T-helper 2 cell treated with Interferon-gamma antibody and Interleukin-4, amounts not matched to agents 5 μg/mL and 100 μg/mL, for 36 hours (primary cell): ENCODE measurements around the gene RSPH6A.

ENCODE experiments used
- DNase-seq: peaks from one replicate; pipeline ENCODE4 v3.0.0; 2021; ENCODE audit warnings: low spot score
- H3K27ac Mint-ChIP-seq: one replicate; pipeline ENCODE4 v1.8.0; 2021; ENCODE audit warnings: mild to moderate bottlenecking, mixed read lengths
- H3K27me3 Mint-ChIP-seq: one replicate; pipeline ENCODE4 v1.8.0; 2021; ENCODE audit warnings: low read depth, mixed read lengths
- H3K36me3 Mint-ChIP-seq: one replicate; pipeline ENCODE4 v1.8.0; 2021; ENCODE audit warnings: low read depth, mixed read lengths
- H3K4me1 Mint-ChIP-seq: one replicate; pipeline ENCODE4 v1.8.0; 2021; ENCODE audit warnings: low read depth, mixed read lengths
- H3K4me3 Mint-ChIP-seq: one replicate; pipeline ENCODE4 v1.8.0; 2022; ENCODE audit warnings: mild to moderate bottlenecking, moderate library complexity, mixed read lengths
- H3K9me3 Mint-ChIP-seq: one replicate; pipeline ENCODE4 v1.8.0; 2021; ENCODE audit warnings: mixed read lengths

The RSPH6A gene

GRCh38 chr19:45772912-45773311 lies 42.2 kb downstream of the RSPH6A start:
- peaks cover 10% of the 10 kb centered on the region for H3K27me3 Mint-ChIP-seq
- no peaks in the 10 kb centered on the region for H3K9me3 Mint-ChIP-seq
- no peaks in the 10 kb centered on the region for H3K36me3 Mint-ChIP-seq
- H3K4me1 Mint-ChIP-seq = peaks cover 8% of the 10 kb centered on the region
- DNase-seq = no peak
- no peak overlapping the region for H3K4me3 Mint-ChIP-seq
- no peak overlapping the region for H3K27ac Mint-ChIP-seq

- Mint-ChIP-seq H3K4me3 (no peak overlapping the region), H3K4me1 (peaks cover 8% of the 10 kb centered on the region), H3K36me3 (no peaks in the 10 kb centered on the region), H3K9me3 (no peaks in the 10 kb centered on the region), H3K27ac (no peak overlapping the region), H3K27me3 (peaks cover 12% of the 10 kb centered on the region)
- DNase-seq = no peak
Measured at GRCh38 chr19:45772130-45772840, 42.8 kb downstream of the RSPH6A start.

- H3K36me3 Mint-ChIP-seq = no peaks in the 10 kb centered on the region
- H3K9me3 Mint-ChIP-seq = no peaks in the 10 kb centered on the region
- peaks cover 8% of the 10 kb centered on the region for H3K4me1 Mint-ChIP-seq
- H3K27me3 Mint-ChIP-seq = peaks cover 11% of the 10 kb centered on the region
- no peak for DNase-seq
- H3K27ac Mint-ChIP-seq = no peak overlapping the region
- H3K4me3 Mint-ChIP-seq = peak overlapping the region; percentile 54
Measured at GRCh38 chr19:45771311-45771933, 43.7 kb downstream of the RSPH6A start.

GRCh38 chr19:45770192-45771101 lies 44.7 kb downstream of the RSPH6A start:
- Mint-ChIP-seq H3K27me3 (peaks cover 12% of the 10 kb centered on the region), H3K9me3 (no peaks in the 10 kb centered on the region), H3K27ac (peak overlapping the region; percentile 20), H3K36me3 (no peaks in the 10 kb centered on the region), H3K4me3 (peak overlapping the region; percentile 87), H3K4me1 (peaks cover 8% of the 10 kb centered on the region)
- peak; percentile 87 for DNase-seq

- H3K9me3 Mint-ChIP-seq = no peaks in the 10 kb centered on the region
- H3K27me3 Mint-ChIP-seq = peaks cover 16% of the 10 kb centered on the region
- H3K4me3 Mint-ChIP-seq = peak overlapping the region; percentile 87
- H3K27ac Mint-ChIP-seq = peak overlapping the region; percentile 79
- H3K4me1 Mint-ChIP-seq = peaks cover 8% of the 10 kb centered on the region
- H3K36me3 Mint-ChIP-seq = no peaks in the 10 kb centered on the region
- DNase-seq = peak; percentile 50
Measured at GRCh38 chr19:45769821-45770191, 45.3 kb downstream of the RSPH6A start.

- peak within 1 kb of the TSS; percentile 87 for H3K4me3 Mint-ChIP-seq
- peaks cover 8% of the 10 kb centered on the region for H3K4me1 Mint-ChIP-seq
- H3K9me3 Mint-ChIP-seq = no peaks in the 10 kb centered on the region
- no peaks in the 10 kb centered on the region for H3K36me3 Mint-ChIP-seq
- peaks cover 20% of the 10 kb centered on the region for H3K27me3 Mint-ChIP-seq
- H3K27ac Mint-ChIP-seq = peak within 1 kb of the TSS; percentile 79
- peak; percentile 96 for DNase-seq
Measured at GRCh38 chr19:45768984-45769782, 45.9 kb downstream of the RSPH6A start, which contains the start of gene SIX5. TSS of gene SIX5 (minus strand) at chr19:45769252. CDS start at chr19:45768844, 408 bp downstream.

- H3K27ac Mint-ChIP-seq = peak overlapping the region; percentile 65
- peak overlapping the region; percentile 87 for H3K4me3 Mint-ChIP-seq
- DNase-seq = no peak
- no peaks in the 10 kb centered on the region for H3K9me3 Mint-ChIP-seq
- H3K4me1 Mint-ChIP-seq = peaks cover 8% of the 10 kb centered on the region
- H3K27me3 Mint-ChIP-seq = peaks cover 20% of the 10 kb centered on the region
- H3K36me3 Mint-ChIP-seq = no peaks in the 10 kb centered on the region
Measured at GRCh38 chr19:45768655-45768983, 46.5 kb downstream of the RSPH6A start.

- no peak overlapping the region for H3K27ac Mint-ChIP-seq
- peak overlapping the region; percentile 63 for H3K4me3 Mint-ChIP-seq
- peaks cover 20% of the 10 kb centered on the region for H3K27me3 Mint-ChIP-seq
- H3K9me3 Mint-ChIP-seq = no peaks in the 10 kb centered on the region
- no peaks in the 10 kb centered on the region for H3K36me3 Mint-ChIP-seq
- DNase-seq = peak; percentile 42
- H3K4me1 Mint-ChIP-seq = peaks cover 8% of the 10 kb centered on the region
Measured at GRCh38 chr19:45767881-45768654, 47.0 kb downstream of the RSPH6A start.

GRCh38 chr19:45767410-45767880 lies 47.7 kb downstream of the RSPH6A start:
- Mint-ChIP-seq H3K4me3 (peak overlapping the region; percentile 32), H3K4me1 (peaks cover 8% of the 10 kb centered on the region), H3K9me3 (no peaks in the 10 kb centered on the region), H3K27ac (no peak overlapping the region), H3K36me3 (no peaks in the 10 kb centered on the region), H3K27me3 (peaks cover 20% of the 10 kb centered on the region)
- DNase-seq = no peak

- Mint-ChIP-seq H3K36me3 (no peaks in the 10 kb centered on the region), H3K4me1 (peaks cover 8% of the 10 kb centered on the region), H3K27ac (no peak overlapping the region), H3K4me3 (peak overlapping the region; percentile 32), H3K27me3 (peaks cover 17% of the 10 kb centered on the region), H3K9me3 (no peaks in the 10 kb centered on the region)
- no peak for DNase-seq
Measured at GRCh38 chr19:45766869-45767346, 48.2 kb downstream of the RSPH6A start.

GRCh38 chr19:45766296-45766868 lies 48.7 kb downstream of the RSPH6A start:
- no peaks in the 10 kb centered on the region for H3K9me3 Mint-ChIP-seq
- no peaks in the 10 kb centered on the region for H3K36me3 Mint-ChIP-seq
- no peak overlapping the region for H3K4me3 Mint-ChIP-seq
- DNase-seq = no peak
- peaks cover 17% of the 10 kb centered on the region for H3K27me3 Mint-ChIP-seq
- H3K27ac Mint-ChIP-seq = no peak overlapping the region
- peaks cover 8% of the 10 kb centered on the region for H3K4me1 Mint-ChIP-seq

GRCh38 chr19:45765702-45766295 lies 49.3 kb downstream of the RSPH6A start:
- Mint-ChIP-seq H3K27ac (no peak overlapping the region), H3K4me3 (no peak overlapping the region), H3K36me3 (no peaks in the 10 kb centered on the region), H3K27me3 (peaks cover 17% of the 10 kb centered on the region), H3K9me3 (no peaks in the 10 kb centered on the region), H3K4me1 (peaks cover 8% of the 10 kb centered on the region)
- DNase-seq = no peak
